ENCODE measurements around the gene PAEP. TPM values are rescaled to one million over a fixed set of nuclear protein-coding genes. Genes with fewer than 3 reads are reported as not detected.

Gene PAEP
- total RNA-seq, 1 experiment from 2014 or later: not detected

DNA sequence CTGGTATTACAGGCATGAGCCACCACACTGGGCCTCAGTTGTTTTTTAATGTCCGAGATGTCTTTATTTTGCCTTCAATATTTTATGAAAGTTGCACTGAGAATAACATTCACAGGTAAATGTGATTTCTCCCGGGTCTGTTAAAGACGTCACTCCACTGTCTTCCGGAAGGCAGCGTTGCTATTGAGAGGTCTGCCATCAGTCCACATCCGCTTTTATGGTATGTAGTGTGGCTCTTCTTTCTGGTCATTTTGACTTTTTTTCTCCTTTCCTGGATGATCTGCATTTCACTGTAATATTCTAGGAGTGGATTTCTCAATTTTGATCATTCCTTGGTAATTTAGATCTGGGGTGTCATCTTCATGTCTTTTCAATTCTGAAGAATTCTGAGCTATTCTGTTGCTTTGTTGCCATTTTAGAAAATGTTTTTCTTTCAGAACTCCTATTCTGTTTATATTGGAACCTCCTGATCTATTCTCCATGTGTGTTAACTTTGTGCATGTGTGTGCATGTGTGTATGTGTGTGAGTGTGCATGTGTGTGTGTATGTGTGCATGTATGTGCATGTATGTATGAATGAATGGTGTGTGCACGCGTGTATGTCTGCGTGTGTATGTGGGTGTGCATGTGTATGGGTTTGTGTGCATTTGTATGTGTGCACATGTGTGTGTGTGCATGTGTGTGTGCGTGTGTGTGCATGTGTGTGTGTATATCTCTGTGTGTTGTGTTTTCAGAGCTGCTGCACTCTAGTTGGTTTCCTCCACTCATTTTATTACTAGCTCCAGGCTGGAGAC is 42.2 kb upstream of the PAEP start:
- BruUV-seq (replicated peaks): no TSS peak
- no peak overlapping the region for H3K27ac ChIP-seq (ENCODE audit: low read length)
- no peaks in the 10 kb centered on the region for H3K4me1 ChIP-seq (ENCODE audit: control insufficient read depth, insufficient read depth, low read length)
- ATAC-seq: no peak
- no peak for DNase-seq (ENCODE audit: low read depth, low spot score)
- ChIA-PET CTCF (no interaction called here), POLR2A (no interaction called here)
- H3K4me3 ChIP-seq (ENCODE audit: low read depth in 2 of 2, low read length in 2 of 2): no peak overlapping the region
- intact Hi-C loops (cut with micrococcal nuclease; ENCODE audit: unreplicated experiment): no loop called here
- H3K27me3 ChIP-seq (ENCODE audit: control insufficient read depth, insufficient read depth, low read length): no peaks in the 10 kb centered on the region
- no peaks in the 10 kb centered on the region for H3K36me3 ChIP-seq (ENCODE audit: control insufficient read depth, insufficient read depth, low read length)
- in situ Hi-C loops (cut with HindIII; ENCODE audit: low pct_unique_long_range_greater_than_20kb, low sequenced_read_pairs): no loop called here
- no peaks in the 10 kb centered on the region for H3K9me3 ChIP-seq (ENCODE audit: control insufficient read depth, insufficient read depth, low read depth, low read length)
- TF ChIP-seq SIN3A (IDR thresholded peaks at IDR 0.05; ENCODE audit: borderline replicate concordance, insufficient read depth, low read depth, low read length) (no peak), POLR2AphosphoS5 (IDR thresholded peaks at IDR 0.05; ENCODE audit: low read depth, low read length) (no peak), TCF7L2 (IDR thresholded peaks at IDR 0.05; ENCODE audit: low read depth, low read length) (no peak)
- TF ChIP-seq, protein P1, sequence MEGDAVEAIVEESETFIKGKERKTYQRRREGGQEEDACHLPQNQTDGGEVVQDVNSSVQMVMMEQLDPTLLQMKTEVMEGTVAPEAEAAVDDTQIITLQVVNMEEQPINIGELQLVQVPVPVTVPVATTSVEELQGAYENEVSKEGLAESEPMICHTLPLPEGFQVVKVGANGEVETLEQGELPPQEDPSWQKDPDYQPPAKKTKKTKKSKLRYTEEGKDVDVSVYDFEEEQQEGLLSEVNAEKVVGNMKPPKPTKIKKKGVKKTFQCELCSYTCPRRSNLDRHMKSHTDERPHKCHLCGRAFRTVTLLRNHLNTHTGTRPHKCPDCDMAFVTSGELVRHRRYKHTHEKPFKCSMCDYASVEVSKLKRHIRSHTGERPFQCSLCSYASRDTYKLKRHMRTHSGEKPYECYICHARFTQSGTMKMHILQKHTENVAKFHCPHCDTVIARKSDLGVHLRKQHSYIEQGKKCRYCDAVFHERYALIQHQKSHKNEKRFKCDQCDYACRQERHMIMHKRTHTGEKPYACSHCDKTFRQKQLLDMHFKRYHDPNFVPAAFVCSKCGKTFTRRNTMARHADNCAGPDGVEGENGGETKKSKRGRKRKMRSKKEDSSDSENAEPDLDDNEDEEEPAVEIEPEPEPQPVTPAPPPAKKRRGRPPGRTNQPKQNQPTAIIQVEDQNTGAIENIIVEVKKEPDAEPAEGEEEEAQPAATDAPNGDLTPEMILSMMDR (IDR thresholded peaks at IDR 0.05): no peak
- TF ChIP-seq, protein P2, sequence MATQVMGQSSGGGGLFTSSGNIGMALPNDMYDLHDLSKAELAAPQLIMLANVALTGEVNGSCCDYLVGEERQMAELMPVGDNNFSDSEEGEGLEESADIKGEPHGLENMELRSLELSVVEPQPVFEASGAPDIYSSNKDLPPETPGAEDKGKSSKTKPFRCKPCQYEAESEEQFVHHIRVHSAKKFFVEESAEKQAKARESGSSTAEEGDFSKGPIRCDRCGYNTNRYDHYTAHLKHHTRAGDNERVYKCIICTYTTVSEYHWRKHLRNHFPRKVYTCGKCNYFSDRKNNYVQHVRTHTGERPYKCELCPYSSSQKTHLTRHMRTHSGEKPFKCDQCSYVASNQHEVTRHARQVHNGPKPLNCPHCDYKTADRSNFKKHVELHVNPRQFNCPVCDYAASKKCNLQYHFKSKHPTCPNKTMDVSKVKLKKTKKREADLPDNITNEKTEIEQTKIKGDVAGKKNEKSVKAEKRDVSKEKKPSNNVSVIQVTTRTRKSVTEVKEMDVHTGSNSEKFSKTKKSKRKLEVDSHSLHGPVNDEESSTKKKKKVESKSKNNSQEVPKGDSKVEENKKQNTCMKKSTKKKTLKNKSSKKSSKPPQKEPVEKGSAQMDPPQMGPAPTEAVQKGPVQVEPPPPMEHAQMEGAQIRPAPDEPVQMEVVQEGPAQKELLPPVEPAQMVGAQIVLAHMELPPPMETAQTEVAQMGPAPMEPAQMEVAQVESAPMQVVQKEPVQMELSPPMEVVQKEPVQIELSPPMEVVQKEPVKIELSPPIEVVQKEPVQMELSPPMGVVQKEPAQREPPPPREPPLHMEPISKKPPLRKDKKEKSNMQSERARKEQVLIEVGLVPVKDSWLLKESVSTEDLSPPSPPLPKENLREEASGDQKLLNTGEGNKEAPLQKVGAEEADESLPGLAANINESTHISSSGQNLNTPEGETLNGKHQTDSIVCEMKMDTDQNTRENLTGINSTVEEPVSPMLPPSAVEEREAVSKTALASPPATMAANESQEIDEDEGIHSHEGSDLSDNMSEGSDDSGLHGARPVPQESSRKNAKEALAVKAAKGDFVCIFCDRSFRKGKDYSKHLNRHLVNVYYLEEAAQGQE (IDR thresholded peaks at IDR 0.05; ENCODE audit: insufficient read depth in 1 of 2, low read depth in 2 of 2, low read length in 1 of 2): no peak

DNA sequence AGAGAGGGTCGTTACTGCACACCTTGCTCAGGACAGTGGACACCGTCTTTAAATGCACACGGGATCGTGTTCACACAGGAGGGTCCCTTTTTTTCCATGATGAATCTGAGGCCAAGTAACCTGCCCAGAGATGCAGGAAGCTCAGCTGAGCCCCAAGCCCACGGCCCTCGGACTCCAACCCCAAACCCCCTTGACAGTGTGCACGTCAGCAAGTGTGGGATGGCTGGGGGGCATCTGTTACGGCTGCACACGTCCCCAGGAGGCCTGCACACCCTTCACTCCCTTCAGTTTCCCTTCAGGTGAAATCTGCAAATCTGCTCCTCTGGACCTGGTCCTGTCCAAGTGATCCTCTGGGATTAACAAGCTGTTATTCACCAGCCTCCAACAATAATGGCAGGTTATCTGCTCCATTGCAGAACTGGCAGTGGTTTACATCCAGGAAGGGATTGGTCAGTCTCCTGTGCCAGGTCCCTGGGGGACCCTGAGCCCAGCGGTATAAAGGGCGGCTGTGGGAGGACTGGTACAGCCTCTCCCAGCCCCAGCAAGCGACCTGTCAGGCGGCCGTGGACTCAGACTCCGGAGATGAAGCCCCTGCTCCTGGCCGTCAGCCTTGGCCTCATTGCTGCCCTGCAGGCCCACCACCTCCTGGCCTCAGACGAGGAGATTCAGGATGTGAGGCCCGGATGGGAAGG is 40.5 kb upstream of the PAEP start, which contains the start of gene LCN1:
Gene LCN1, plus strand, starts transcription at position 525 of the 692 bp plus-strand sequence. Its CDS starts 58 bp downstream, at position 583.
- TF ChIP-seq SIN3A (IDR thresholded peaks at IDR 0.05; ENCODE audit: borderline replicate concordance, insufficient read depth, low read depth, low read length): no peak
- TF ChIP-seq, protein P1 (IDR thresholded peaks at IDR 0.05): no peak
- Histone ChIP-seq H3K9me3 (ENCODE audit: control insufficient read depth, insufficient read depth, low read depth, low read length) (no peaks in the 10 kb centered on the region), H3K4me1 (ENCODE audit: control insufficient read depth, insufficient read depth, low read length) (no peaks in the 10 kb centered on the region), H3K27me3 (ENCODE audit: control insufficient read depth, insufficient read depth, low read length) (no peaks in the 10 kb centered on the region), H3K36me3 (ENCODE audit: control insufficient read depth, insufficient read depth, low read length) (no peaks in the 10 kb centered on the region), H3K27ac (ENCODE audit: low read length) (no peak within 1 kb of the TSS), H3K4me3 (ENCODE audit: low read depth in 2 of 2, low read length in 2 of 2) (no peak within 1 kb of the TSS)
- in situ Hi-C loops (cut with HindIII; ENCODE audit: low pct_unique_long_range_greater_than_20kb, low sequenced_read_pairs) (no loop called here), intact Hi-C loops (cut with micrococcal nuclease; ENCODE audit: unreplicated experiment) (no loop called here)
- no peak for ATAC-seq
- CTCF ChIA-PET: no interaction called here
- no TSS peak for BruUV-seq (replicated peaks)
- DNase-seq (ENCODE audit: low read depth, low spot score): no peak
- POLR2A ChIA-PET: no interaction called here

Data from Panc1 (cell line).